Neural progenitor cell (in vitro differentiated cells): ENCODE data around the gene COQ10A.

Experiments used
- CTCF ChIP-seq: fragments of 200-600 bp; sonication (generic); IDR thresholded peaks from 2 replicates; pipeline ENCODE4 v1.5.1; 2017; ENCODE audit warnings: antibody characterized with exemption, mild to moderate bottlenecking
- EZH2 ChIP-seq: fragments of 200-600 bp; sonication (generic); IDR thresholded peaks from 2 replicates; pipeline ENCODE4 v1.6.1; 2017; ENCODE audit warnings: antibody characterized with exemption, mild to moderate bottlenecking, moderate library complexity
- EZH2phosphoT487 ChIP-seq: fragments of 200-600 bp; sonication (generic); IDR thresholded peaks from 2 replicates; pipeline ENCODE4 v1.6.1; 2017; ENCODE audit warnings: antibody characterized with exemption

DNA sequence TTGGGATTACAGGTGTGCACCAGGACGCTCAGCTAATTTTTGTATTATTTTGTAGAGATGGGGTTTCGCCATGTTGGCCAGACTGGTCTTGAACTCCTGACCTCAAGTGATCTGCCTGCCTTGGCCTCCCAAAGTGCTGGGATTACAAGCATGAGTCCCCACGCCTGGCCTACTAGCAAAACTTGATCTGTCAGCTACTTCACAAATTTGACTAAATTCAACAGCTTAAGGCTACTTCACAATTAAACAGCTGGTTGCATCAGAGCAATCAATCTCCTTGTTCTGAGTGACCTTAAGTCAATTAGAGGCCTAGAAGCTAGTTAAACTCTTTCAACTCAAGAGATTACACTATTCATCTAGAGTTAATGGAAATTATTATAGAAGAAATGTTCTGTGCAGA, 12.2 kb downstream of the COQ10A start:
- no peak for TF ChIP-seq CTCF
- TF ChIP-seq EZH2phosphoT487 = no peak
- no peak for TF ChIP-seq EZH2
